HUES64 (cell line): ENCODE measurements around the gene UNC5B.

Experiments
- H3K27ac ChIP-seq: 2 replicates; pipeline ENCODE4 v1.7.0; 2013; ENCODE audit warnings: low read depth, low read length, inconsistent platforms
- H3K27me3 ChIP-seq: 2 replicates; pipeline ENCODE4 v1.6.1; 2013; ENCODE audit warnings: mild to moderate bottlenecking, low read length; ENCODE audit not compliant: insufficient read depth
- H3K36me3 ChIP-seq: 2 replicates; pipeline ENCODE4 v1.6.1; 2013; ENCODE audit warnings: mild to moderate bottlenecking, low read length; ENCODE audit not compliant: insufficient read depth
- H3K4me1 ChIP-seq: 2 replicates; pipeline ENCODE4 v1.6.1; 2013; ENCODE audit warnings: mild to moderate bottlenecking, low read length, moderate library complexity; ENCODE audit not compliant: insufficient read depth
- H3K4me3 ChIP-seq: 2 replicates; pipeline ENCODE4 v1.5.1; 2013; ENCODE audit warnings: mild to moderate bottlenecking, low read length, moderate library complexity
- H3K9ac ChIP-seq: 2 replicates; pipeline ENCODE4 v1.6.1; 2013; ENCODE audit warnings: mild to moderate bottlenecking, low read depth, low read length
- H3K9me3 ChIP-seq: 2 replicates; pipeline ENCODE4 v1.6.1; 2013; ENCODE audit warnings: low read depth, low read length; ENCODE audit not compliant: insufficient read depth
- WGBS: fragments of 150-250, 120-280 bp; methylation state at CpG from one replicate; pipeline ENCODE4 v1.1.7; 2013; ENCODE audit warnings: missing lambda C conversion rate; 5-methylcytosine and 5-hydroxymethylcytosine counted together

UNC5B gene

GRCh38 chr10:71333129-71333887, 120.9 kb downstream of the UNC5B start:
- Histone ChIP-seq H3K9ac (no peak overlapping the region), H3K4me1 (peaks cover 18% of the 10 kb centered on the region), H3K27me3 (no peaks in the 10 kb centered on the region), H3K9me3 (no peaks in the 10 kb centered on the region), H3K36me3 (no peaks in the 10 kb centered on the region; the same call in 1 of the 2 replicates), H3K4me3 (no peak overlapping the region), H3K27ac (no peak overlapping the region)
- WGBS: 89% methylated on average over 8 of the region's 9 CpGs

- Histone ChIP-seq H3K27me3 (no peaks in the 10 kb centered on the region), H3K4me3 (no peak overlapping the region), H3K9me3 (no peaks in the 10 kb centered on the region), H3K27ac (no peak overlapping the region), H3K9ac (no peak overlapping the region), H3K36me3 (no peaks in the 10 kb centered on the region; the same call in 1 of the 2 replicates), H3K4me1 (peaks cover 18% of the 10 kb centered on the region)
- 88% methylated on average over 12 of the region's 12 CpGs for WGBS
Measured at GRCh38 chr10:71334221-71334791, 121.9 kb downstream of the UNC5B start.

GRCh38 chr10:71335173-71335708, 122.9 kb downstream of the UNC5B start:
- Histone ChIP-seq H3K27ac (no peak overlapping the region), H3K4me1 (peaks cover 18% of the 10 kb centered on the region), H3K9me3 (no peaks in the 10 kb centered on the region), H3K9ac (no peak overlapping the region), H3K36me3 (no peaks in the 10 kb centered on the region; the same call in 1 of the 2 replicates), H3K27me3 (no peaks in the 10 kb centered on the region), H3K4me3 (no peak overlapping the region)
- 88% methylated on average over 15 of the region's 15 CpGs for WGBS

GRCh38 chr10:71336632-71337031, 124.3 kb downstream of the UNC5B start:
- 64% methylated on average over 6 of the region's 6 CpGs for WGBS

GRCh38 chr10:71337219-71337701, 124.9 kb downstream of the UNC5B start:
- WGBS: 77% methylated on average over 13 of the region's 13 CpGs

More at GRCh38 chr10:71336632-71337031, 124.3 kb downstream of the UNC5B start:
- Histone ChIP-seq H3K4me1 (peaks cover 18% of the 10 kb centered on the region), H3K27ac (no peak overlapping the region), H3K27me3 (no peaks in the 10 kb centered on the region), H3K36me3 (no peaks in the 10 kb centered on the region), H3K4me3 (no peak overlapping the region), H3K9me3 (no peaks in the 10 kb centered on the region), H3K9ac (no peak overlapping the region)

GRCh38 chr10:71338728-71339495, 126.5 kb downstream of the UNC5B start:
- WGBS: 92% methylated on average over 13 of the region's 13 CpGs
- no peaks in the 10 kb centered on the region for H3K9me3 ChIP-seq
- no peak overlapping the region for H3K9ac ChIP-seq
- peaks cover 25% of the 10 kb centered on the region for H3K4me1 ChIP-seq
- H3K4me3 ChIP-seq: no peak overlapping the region
- H3K27ac ChIP-seq: no peak overlapping the region
- no peaks in the 10 kb centered on the region for H3K27me3 ChIP-seq
- no peaks in the 10 kb centered on the region for H3K36me3 ChIP-seq

More at GRCh38 chr10:71337219-71337701, 124.9 kb downstream of the UNC5B start:
- Histone ChIP-seq H3K4me1 (peaks cover 18% of the 10 kb centered on the region), H3K4me3 (no peak overlapping the region), H3K36me3 (no peaks in the 10 kb centered on the region), H3K27me3 (no peaks in the 10 kb centered on the region), H3K27ac (no peak overlapping the region; the same call in 1 of the 2 replicates), H3K9me3 (no peaks in the 10 kb centered on the region), H3K9ac (0 out of 2 replicates have a peak overlapping the region, but pooled peaks have one; percentile 7)

GRCh38 chr10:71339796-71340589, 127.6 kb downstream of the UNC5B start:
- no peaks in the 10 kb centered on the region for H3K36me3 ChIP-seq
- H3K27ac ChIP-seq: no peak overlapping the region
- 92% methylated on average over 10 of the region's 10 CpGs for WGBS
- no peak overlapping the region for H3K4me3 ChIP-seq
- H3K27me3 ChIP-seq: no peaks in the 10 kb centered on the region
- no peaks in the 10 kb centered on the region for H3K9me3 ChIP-seq
- H3K4me1 ChIP-seq: peaks cover 34% of the 10 kb centered on the region
- no peak overlapping the region for H3K9ac ChIP-seq

- whole genome bisulfite sequencing: 87% methylated on average over 8 of the region's 8 CpGs
- Histone ChIP-seq H3K9ac (no peak overlapping the region), H3K9me3 (no peaks in the 10 kb centered on the region), H3K4me3 (no peak overlapping the region), H3K4me1 (peaks cover 24% of the 10 kb centered on the region), H3K27ac (peak overlapping the region; percentile 91; the same call in 1 of the 2 replicates), H3K27me3 (no peaks in the 10 kb centered on the region), H3K36me3 (no peaks in the 10 kb centered on the region)
Measured at GRCh38 chr10:71342573-71343391, 130.4 kb downstream of the UNC5B start.

- WGBS: 95% methylated on average over 5 of the region's 5 CpGs
- Histone ChIP-seq H3K36me3 (no peaks in the 10 kb centered on the region), H3K27ac (peak overlapping the region; percentile 91), H3K27me3 (no peaks in the 10 kb centered on the region), H3K4me3 (no peak overlapping the region), H3K9ac (no peak overlapping the region), H3K9me3 (no peaks in the 10 kb centered on the region), H3K4me1 (peaks cover 23% of the 10 kb centered on the region)
Measured at GRCh38 chr10:71343392-71343773, 131.0 kb downstream of the UNC5B start.
